Measurements from ENCODE around the gene PIK3R5. TPM values are rescaled to one million over a fixed set of nuclear protein-coding genes. Genes with fewer than 3 reads are reported as not detected.

Gene PIK3R5
- total and polyA plus RNA-seq, 11 donors = 1.4 to 21.6 (median 2.4) TPM

- no peaks in the 10 kb centered on the region for H3K27me3 ChIP-seq
- no peak for DNase-seq
- H3K9me3 ChIP-seq = no peaks in the 10 kb centered on the region
- no peaks in the 10 kb centered on the region for H3K36me3 ChIP-seq
- H3K4me3 ChIP-seq = no peak overlapping the region
- 64 to 78% (median 66%) methylated on average over 8 to 11 of the region's 11 CpGs for WGBS, 4 donors
- H3K27ac ChIP-seq = no peak overlapping the region
- intact Hi-C loops (cut with DNase I) = loop anchor here in 2 of 10 donors (5.0 to 10.0 kb wide), 2 partner anchors 53 to 55 kb away; no protein-coding TSS in a partner anchor
- peak in 2 of 4 donors; percentile 15 to 42 for ATAC-seq
- TF ChIP-seq CTCF (IDR thresholded peaks at IDR 0.05) (no peak), POLR2A (IDR thresholded peaks at IDR 0.05) (no peak)
- peaks cover 0 to 17% (median 0%) of the 10 kb centered on the region in 12 donors for H3K4me1 ChIP-seq
These were observed 126.0 kb downstream of the PIK3R5 start for GRCh38 chr17:8839410-8839935.

GRCh38 chr17:8838551-8839095, 126.9 kb downstream of the PIK3R5 start:
- 95 to 98% (median 96%) methylated on average over 9 to 12 of the region's 12 CpGs for WGBS, 4 donors
- Histone ChIP-seq H3K4me1 (peaks cover 0 to 16% (median 0%) of the 10 kb centered on the region in 12 donors), H3K36me3 (no peaks in the 10 kb centered on the region), H3K4me3 (no peak overlapping the region), H3K27me3 (no peaks in the 10 kb centered on the region), H3K9me3 (no peaks in the 10 kb centered on the region), H3K27ac (no peak overlapping the region)
- no peak for ATAC-seq
- no peak for DNase-seq
- intact Hi-C loops (cut with DNase I) = loop anchor here in 2 of 10 donors (5.0 to 10.0 kb wide), 2 partner anchors 54 to 56 kb away; no protein-coding TSS in a partner anchor
- TF ChIP-seq CTCF (IDR thresholded peaks at IDR 0.05) = no peak
- TF ChIP-seq POLR2A (IDR thresholded peaks at IDR 0.05) = no peak

- no peak overlapping the region for H3K27ac ChIP-seq
- DNase-seq (peak in 2 of 5 donors; percentile 21 to 52), ATAC-seq (peak in 3 of 4 donors; percentile 57 to 85 (median 66))
- intact Hi-C loops (cut with DNase I) = loop anchor here in 2 of 10 donors (5.0 to 10.0 kb wide), 2 partner anchors 55 to 57 kb away; no protein-coding TSS in a partner anchor
- no peak overlapping the region for H3K4me3 ChIP-seq
- H3K9me3 ChIP-seq = no peaks in the 10 kb centered on the region
- no peak for TF ChIP-seq POLR2A (IDR thresholded peaks at IDR 0.05)
- TF ChIP-seq CTCF (IDR thresholded peaks at IDR 0.05) = no peak
- peaks cover 0 to 9% (median 0%) of the 10 kb centered on the region in 12 donors for H3K4me1 ChIP-seq
- H3K27me3 ChIP-seq = peaks cover 0 to 7% (median 0%) of the 10 kb centered on the region in 9 donors
- 33 to 37% (median 35%) methylated on average over 8 of the region's 8 CpGs for WGBS, 4 donors
- no peaks in the 10 kb centered on the region for H3K36me3 ChIP-seq
These were observed 127.9 kb downstream of the PIK3R5 start for GRCh38 chr17:8837563-8838075.

GRCh38 chr17:8836821-8837562, 128.5 kb downstream of the PIK3R5 start:
- Histone ChIP-seq H3K9me3 (no peaks in the 10 kb centered on the region), H3K27ac (no peak overlapping the region), H3K4me1 (peaks cover 0 to 9% (median 0%) of the 10 kb centered on the region in 12 donors), H3K27me3 (peaks cover 0 to 7% (median 0%) of the 10 kb centered on the region in 9 donors), H3K4me3 (no peak overlapping the region), H3K36me3 (peaks cover 0 to under 1% (median 0%) of the 10 kb centered on the region in 9 donors)
- 76 to 85% (median 82%) methylated on average over 15 of the region's 15 CpGs for WGBS, 4 donors
- ATAC-seq (no peak), DNase-seq (no peak)
- intact Hi-C loops (cut with DNase I) = loop anchor here in 2 of 10 donors (5.0 to 10.0 kb wide), 2 partner anchors 55 to 58 kb away; no protein-coding TSS in a partner anchor
- TF ChIP-seq POLR2A (IDR thresholded peaks at IDR 0.05) (no peak), CTCF (IDR thresholded peaks at IDR 0.05) (no peak)

Data from heart left ventricle (tissue), 16 donors.